H1 (cell line): Measurements from ENCODE around the gene ZNF74. TPM values are rescaled to one million over a fixed set of nuclear protein-coding genes. Genes with fewer than 3 reads are reported as not detected.

ENCODE experiments used
- ASH2L ChIP-seq: fragments of 200-600, 300-600 bp; sonication (generic); IDR thresholded peaks from one replicate; pipeline ENCODE4 v1.7.1; 2017; ENCODE audit warnings: low read length
- ATF2 ChIP-seq: IDR thresholded peaks from 2 replicates; pipeline ENCODE4 v1.6.1; 2012; ENCODE audit warnings: low read length, inconsistent platforms
- CEBPB ChIP-seq: IDR thresholded peaks from 2 replicates; pipeline ENCODE4 v1.6.1; 2012; ENCODE audit warnings: low read depth, low read length
- CHD1 ChIP-seq: IDR thresholded peaks from 2 replicates; pipeline ENCODE4 v1.6.1; 2012; ENCODE audit warnings: low read depth, low read length, improper control_type of control experiment
- CTCF ChIP-seq, 3 experiments: IDR thresholded peaks; 1 replicate in 2 of 3; 2 replicates in 1 of 3; pipeline versions ENCODE4 v1.5.1 to v1.6.1; 2011; ENCODE audit warnings: low read length in 3 of 3, mild to moderate bottlenecking in 3 of 3, inconsistent platforms in 2 of 3, low read depth in 1 of 3, moderate library complexity in 1 of 3; ENCODE audit not compliant: insufficient read depth in 1 of 3; ENCODE audit errors: control extremely low read depth in 1 of 3
- E2F6 ChIP-seq: IDR thresholded peaks from 2 replicates; pipeline ENCODE4 v1.6.1; 2012; ENCODE audit warnings: inconsistent platforms
- FOSL1 ChIP-seq: IDR thresholded peaks from 2 replicates; pipeline ENCODE4 v1.6.1; 2011; ENCODE audit warnings: mild to moderate bottlenecking, low read depth, low read length, moderate library complexity; ENCODE audit not compliant: insufficient read depth
- KDM4A ChIP-seq: IDR thresholded peaks from one replicate; pipeline ENCODE4 v1.7.1; 2012; ENCODE audit warnings: low read depth, mild to moderate bottlenecking, moderate library complexity, low read length, inconsistent platforms; ENCODE audit not compliant: severe bottlenecking
- MAX ChIP-seq: IDR thresholded peaks from 2 replicates; pipeline ENCODE4 v1.6.1; 2012; ENCODE audit warnings: inconsistent platforms
- POLR2AphosphoS5 ChIP-seq: IDR thresholded peaks from 2 replicates; pipeline ENCODE4 v1.6.1; 2011; ENCODE audit warnings: low read depth, low read length
- RAD21 ChIP-seq, 2 experiments: IDR thresholded peaks in 1 of 2; conservative IDR thresholded peaks in 1 of 2; 2 replicates each; pipeline ENCODE4 v1.6.1; 2011; ENCODE audit warnings: low read depth in 2 of 2, low read length in 2 of 2, improper control_type of control experiment in 1 of 2, inconsistent platforms in 1 of 2, mild to moderate bottlenecking in 1 of 2, moderate library complexity in 1 of 2
- RBBP5 ChIP-seq: IDR thresholded peaks from 2 replicates; pipeline ENCODE4 v1.7.1; 2012; ENCODE audit warnings: low read depth, mild to moderate bottlenecking, inconsistent platforms, low read length, moderate library complexity, borderline replicate concordance
- SIX5 ChIP-seq: IDR thresholded peaks from 2 replicates; pipeline ENCODE4 v1.6.1; 2011; ENCODE audit warnings: mild to moderate bottlenecking, low read depth, low read length
- SP1 ChIP-seq: IDR thresholded peaks from 2 replicates; pipeline ENCODE4 v1.6.1; 2011; ENCODE audit warnings: low read depth, low read length
- SP2 ChIP-seq: IDR thresholded peaks from 2 replicates; pipeline ENCODE4 v1.6.1; 2012; ENCODE audit warnings: mild to moderate bottlenecking, low read length, inconsistent platforms
- TAF7 ChIP-seq: optimal IDR thresholded peaks from 2 replicates; pipeline ENCODE3; 2011; ENCODE audit warnings: low read depth, mild to moderate bottlenecking, inconsistent platforms, low read length, moderate library complexity, borderline replicate concordance
- polyA plus RNA-seq, 7 experiments: library from polyadenylated mRNA; depleted of rRNA in 3 of 7; stranded (reverse) in 5 of 7; unstranded in 2 of 7; fragments of >200 nt in 5 of 7; fragments of 200-250 nt in 2 of 7; gene quantifications; 1 replicate in 5 of 7; 2 replicates in 1 of 7; 4 replicates in 1 of 7; pipeline versions ENCODE4 v1.2.1 to v1.2.3, GENCODE V29; 2011 to 2013; ENCODE audit warnings: missing spikeins in 2 of 7, mixed read lengths in 2 of 7
- total RNA-seq: library from RNA; stranded (reverse); fragmentation: NEBNext Ultra II Directional; extraction: Animal tissue kit (Norgen Biotek cat#: 25700); gene quantifications from 2 replicates; pipeline ENCODE4 v1.2.1, GENCODE V29; 2021

The ZNF74 gene
- total and polyA plus RNA-seq, 2 of the 8 experiments (the other 6 are each of a cell fraction or from before 2014, with no cell fraction given) = 29.7 to 45.7 TPM

GRCh38 chr22:20418211-20418788 lies 24.3 kb downstream of the ZNF74 start (continued):
- TF ChIP-seq SP1 = no peak
- no peak for TF ChIP-seq SIX5
- TF ChIP-seq TAF7 = peak; percentile 37
- TF ChIP-seq ATF2 = no peak
- TF ChIP-seq KDM4A = peak; percentile 90
- peak; percentile 76 to 95 (median 80) for TF ChIP-seq CTCF (IDR thresholded peaks at IDR 0.05; ENCODE audit: control extremely low read depth in 1 of 3, insufficient read depth in 1 of 3, low read depth in 1 of 3, low read length in 3 of 3)
- TF ChIP-seq FOSL1 = no peak
- no peak for TF ChIP-seq RBBP5
- peak; percentile 79 for TF ChIP-seq MAX
- TF ChIP-seq E2F6 = peak; percentile 81
- TF ChIP-seq CHD1 = no peak
- TF ChIP-seq RAD21 (IDR thresholded peaks at IDR 0.05 in 1 of 2, conservative IDR thresholded peaks at IDR 0.05 in 1 of 2; ENCODE audit: low read depth in 2 of 2, low read length in 2 of 2) = peak; percentile 91 to 93
- no peak for TF ChIP-seq CEBPB
- no peak for TF ChIP-seq SP2
- no peak for TF ChIP-seq POLR2AphosphoS5
- peak; percentile 27 for TF ChIP-seq ASH2L
